DOHH2 (cell line): ENCODE results near the gene INTS15.

Experiments used
- H3F3A ChIP-seq: fragments of 200-600 bp; sonication (generic), shearing (Covaris generic); 2 replicates; pipeline ENCODE4 v1.6.0; 2016; ENCODE audit warnings: antibody characterized with exemption, mild to moderate bottlenecking; ENCODE audit not compliant: control insufficient read depth, insufficient read depth
- H3K27ac ChIP-seq: fragments of 200-600 bp; sonication (generic); 2 replicates; pipeline ENCODE4 v1.5.1; 2014; ENCODE audit warnings: low read depth, mild to moderate bottlenecking, low read length, moderate library complexity
- H3K27me3 ChIP-seq: fragments of 200-600 bp; sonication (generic); 2 replicates; pipeline ENCODE4 v1.6.1; 2014; ENCODE audit warnings: mild to moderate bottlenecking, low read length, mixed read lengths; ENCODE audit not compliant: control insufficient read depth
- H3K36me3 ChIP-seq: fragments of 200-600 bp; sonication (generic); 2 replicates; pipeline ENCODE4 v1.6.1; 2014; ENCODE audit warnings: mild to moderate bottlenecking, low read length, moderate library complexity, mixed read lengths; ENCODE audit not compliant: control insufficient read depth
- H3K4me1 ChIP-seq: fragments of 200-600 bp; sonication (generic); 2 replicates; pipeline ENCODE4 v1.6.1; 2014; ENCODE audit warnings: mild to moderate bottlenecking, low read length, mixed read lengths; ENCODE audit not compliant: control insufficient read depth
- H3K4me2 ChIP-seq: fragments of 200-600 bp; sonication (generic); 2 replicates; pipeline ENCODE4 v1.6.0; 2014; ENCODE audit warnings: mild to moderate bottlenecking, low read length, moderate library complexity
- H3K4me3 ChIP-seq: fragments of 200-600 bp; sonication (generic); 2 replicates; pipeline ENCODE4 v1.5.1; 2014; ENCODE audit warnings: mild to moderate bottlenecking, low read length, mixed read lengths
- H3K79me2 ChIP-seq: fragments of 200-600 bp; sonication (generic); 2 replicates; pipeline ENCODE4 v1.6.1; 2014; ENCODE audit warnings: mild to moderate bottlenecking, low read length, mixed read lengths; ENCODE audit not compliant: control insufficient read depth
- H3K9me2 ChIP-seq: fragments of 200-600 bp; sonication (generic); replicated peaks from 2 replicates; pipeline ENCODE4 v1.6.1; 2014; ENCODE audit warnings: mild to moderate bottlenecking, low read length, mixed read lengths; ENCODE audit not compliant: control insufficient read depth
- H3K9me3 ChIP-seq: fragments of 200-600 bp; sonication (generic); 2 replicates; pipeline ENCODE4 v1.6.1; 2014; ENCODE audit warnings: antibody characterized with exemption, low read length, mixed read lengths; ENCODE audit not compliant: control insufficient read depth, insufficient read depth
- H4K20me1 ChIP-seq: fragments of 200-600 bp; sonication (generic); 2 replicates; pipeline ENCODE4 v1.6.0; 2014; ENCODE audit warnings: low read depth, mild to moderate bottlenecking, antibody characterized with exemption, low read length, moderate library complexity; ENCODE audit not compliant: control insufficient read depth, insufficient read depth
- EZH2phosphoT487 ChIP-seq: fragments of 200-600 bp; sonication (generic); IDR thresholded peaks from 2 replicates; pipeline ENCODE4 v1.6.1; 2017; ENCODE audit warnings: borderline replicate concordance, mild to moderate bottlenecking, antibody characterized with exemption, low read length, moderate library complexity, mixed read lengths
- TF ChIP-seq, protein P1 (sequence below): fragments of 200-600 bp; sonication (generic); IDR thresholded peaks from one replicate; pipeline ENCODE4 v1.5.1; 2014; ENCODE audit warnings: antibody characterized with exemption, mild to moderate bottlenecking, low read depth, low read length; ENCODE audit not compliant: poor library complexity, severe bottlenecking

Gene INTS15

DNA sequence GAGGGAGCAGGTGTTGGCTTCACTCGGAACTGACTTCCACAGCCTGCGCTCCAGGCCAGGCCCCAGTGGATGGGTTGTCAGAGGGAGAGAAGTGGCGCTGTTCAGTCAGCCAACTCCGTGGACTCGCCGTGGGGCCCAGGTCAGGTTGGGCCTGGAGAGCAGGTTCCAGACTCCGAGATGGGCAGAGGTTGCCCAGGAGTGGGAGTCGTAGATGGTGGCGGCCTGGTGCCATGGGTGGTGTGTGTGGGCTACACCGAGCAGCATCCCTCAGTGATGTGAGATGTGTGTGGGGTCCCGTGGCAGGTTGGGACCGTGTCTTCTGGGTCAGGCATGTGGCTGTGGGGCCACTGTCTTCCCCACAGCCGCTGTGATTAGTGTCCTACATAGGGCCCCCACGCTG, 57.7 kb downstream of the INTS15 start:
- Histone ChIP-seq H3K27ac (no peak overlapping the region), H3K36me3 (peaks cover 95% of the 10 kb centered on the region), H3K79me2 (peaks cover 32% of the 10 kb centered on the region), H3K9me3 (peaks cover 16% of the 10 kb centered on the region), H3K27me3 (no peaks in the 10 kb centered on the region), H3K4me1 (no peaks in the 10 kb centered on the region), H3K4me3 (no peak overlapping the region), H3K4me2 (no peak overlapping the region), H3F3A (no peaks in the 10 kb centered on the region), H3K9me2 (no peaks in the 10 kb centered on the region), H4K20me1 (no peaks in the 10 kb centered on the region; the same call in 1 of the 2 replicates)
- no peak for TF ChIP-seq EZH2phosphoT487
- TF ChIP-seq, protein P1, sequence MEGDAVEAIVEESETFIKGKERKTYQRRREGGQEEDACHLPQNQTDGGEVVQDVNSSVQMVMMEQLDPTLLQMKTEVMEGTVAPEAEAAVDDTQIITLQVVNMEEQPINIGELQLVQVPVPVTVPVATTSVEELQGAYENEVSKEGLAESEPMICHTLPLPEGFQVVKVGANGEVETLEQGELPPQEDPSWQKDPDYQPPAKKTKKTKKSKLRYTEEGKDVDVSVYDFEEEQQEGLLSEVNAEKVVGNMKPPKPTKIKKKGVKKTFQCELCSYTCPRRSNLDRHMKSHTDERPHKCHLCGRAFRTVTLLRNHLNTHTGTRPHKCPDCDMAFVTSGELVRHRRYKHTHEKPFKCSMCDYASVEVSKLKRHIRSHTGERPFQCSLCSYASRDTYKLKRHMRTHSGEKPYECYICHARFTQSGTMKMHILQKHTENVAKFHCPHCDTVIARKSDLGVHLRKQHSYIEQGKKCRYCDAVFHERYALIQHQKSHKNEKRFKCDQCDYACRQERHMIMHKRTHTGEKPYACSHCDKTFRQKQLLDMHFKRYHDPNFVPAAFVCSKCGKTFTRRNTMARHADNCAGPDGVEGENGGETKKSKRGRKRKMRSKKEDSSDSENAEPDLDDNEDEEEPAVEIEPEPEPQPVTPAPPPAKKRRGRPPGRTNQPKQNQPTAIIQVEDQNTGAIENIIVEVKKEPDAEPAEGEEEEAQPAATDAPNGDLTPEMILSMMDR, result no peak

DNA sequence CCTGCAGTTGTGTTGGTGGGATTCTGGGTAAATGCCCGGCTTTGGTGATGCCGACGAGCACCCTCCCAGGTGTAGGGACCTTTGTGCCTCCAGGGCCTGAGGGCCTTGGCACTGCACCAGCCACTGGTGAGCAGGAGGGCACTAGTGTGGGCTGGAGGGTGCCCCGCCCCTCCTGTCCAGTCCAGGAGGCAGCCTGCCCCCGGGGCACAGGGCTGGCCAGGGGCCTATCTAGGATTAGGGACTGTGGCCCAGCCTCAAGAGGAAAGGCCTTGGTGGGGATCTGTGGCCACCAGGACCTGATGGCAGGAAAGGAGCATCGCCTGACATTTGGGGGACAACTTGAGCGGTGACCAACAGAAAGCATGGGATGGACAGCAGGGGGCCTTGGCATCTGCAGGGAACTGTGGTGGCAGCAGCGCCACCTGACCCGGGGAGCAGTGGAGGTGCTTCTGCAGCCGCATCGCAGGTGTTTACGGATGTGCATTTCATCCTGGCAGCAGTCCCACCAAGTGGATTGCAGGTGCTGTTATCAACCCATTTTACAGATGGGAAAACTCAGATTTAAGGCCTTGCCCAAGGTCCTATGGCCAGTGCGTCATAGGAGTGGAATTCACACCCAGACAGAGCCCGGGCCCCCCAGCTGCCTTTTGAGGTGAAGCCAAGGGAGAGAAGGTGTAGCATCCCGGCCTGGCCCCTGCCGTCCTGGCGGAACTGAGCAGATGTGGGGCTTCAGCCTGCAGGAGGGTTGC, 58.4 kb downstream of the INTS15 start:
- no peaks in the 10 kb centered on the region for H3K4me1 ChIP-seq
- peaks cover 93% of the 10 kb centered on the region for H3K36me3 ChIP-seq
- H3K4me2 ChIP-seq, result no peak overlapping the region
- no peaks in the 10 kb centered on the region for H3F3A ChIP-seq
- peaks cover 18% of the 10 kb centered on the region for H3K9me3 ChIP-seq
- TF ChIP-seq, protein P1, result no peak
- no peak for TF ChIP-seq EZH2phosphoT487
- no peak overlapping the region for H3K27ac ChIP-seq
- peaks cover 32% of the 10 kb centered on the region for H3K79me2 ChIP-seq
- no peaks in the 10 kb centered on the region; the same call in 1 of the 2 replicates for H4K20me1 ChIP-seq
- no peak overlapping the region for H3K4me3 ChIP-seq
- no peaks in the 10 kb centered on the region for H3K9me2 ChIP-seq
- H3K27me3 ChIP-seq, result no peaks in the 10 kb centered on the region

DNA sequence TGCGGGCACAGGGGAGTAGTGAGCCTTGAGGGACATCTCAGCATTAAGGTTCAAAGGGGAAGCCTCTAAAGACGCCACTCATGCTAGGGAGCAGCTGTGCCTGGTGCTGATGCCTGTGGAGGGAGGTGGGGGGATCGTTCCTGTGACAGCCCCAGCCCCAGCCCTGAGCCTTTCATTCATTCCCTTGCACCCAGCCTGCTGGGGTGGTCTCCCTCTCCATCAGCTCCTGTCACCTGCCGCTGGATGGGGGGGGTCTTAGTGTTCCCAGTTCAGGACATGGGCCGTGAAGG, 58.9 kb downstream of the INTS15 start:
- Histone ChIP-seq H3K9me3 (peaks cover 18% of the 10 kb centered on the region), H3K36me3 (peaks cover 88% of the 10 kb centered on the region), H4K20me1 (no peaks in the 10 kb centered on the region; the same call in 1 of the 2 replicates)

More for the DNA sequence above, 58.9 kb downstream of the INTS15 start:
- no peak for TF ChIP-seq EZH2phosphoT487
- TF ChIP-seq, protein P1, result no peak
- Histone ChIP-seq H3K4me2 (no peak overlapping the region), H3K27ac (no peak overlapping the region), H3K4me3 (no peak overlapping the region), H3K79me2 (peaks cover 32% of the 10 kb centered on the region), H3K27me3 (no peaks in the 10 kb centered on the region), H3F3A (no peaks in the 10 kb centered on the region), H3K9me2 (no peaks in the 10 kb centered on the region), H3K4me1 (no peaks in the 10 kb centered on the region)
